Right cardiac atrium (tissue), 5 donors: ENCODE measurements around the gene MRPS27. TPM values are rescaled to one million over a fixed set of nuclear protein-coding genes. Genes with fewer than 3 reads are reported as not detected.
"Not testable (repeated sequence)": the region's sequence is repeated elsewhere in the genome, so short reads cannot be mapped to it uniquely, and the experiment has no call there.

Experiments used
- ATAC-seq, 2 donors: fragments of 200-7000 bp; cut with Tn5 transposase; one replicate each; pipeline versions ENCODE4 v1.8.0 to v1.9.1; 2020; ENCODE audit warnings: moderate library complexity in 2 of 2, mild to moderate bottlenecking in 1 of 2
- DNase-seq, 3 donors: peaks; one replicate each; pipeline ENCODE4 v3.0.0-alpha.2; 2020
- H3K27ac ChIP-seq: one replicate; pipeline ENCODE4 v1.5.1; 2013; ENCODE audit warnings: mild to moderate bottlenecking, low read length, control low read depth, moderate library complexity
- H3K27me3 ChIP-seq: one replicate; pipeline ENCODE4 v1.6.1; 2013; ENCODE audit not compliant: control insufficient read depth, insufficient read depth
- H3K4me1 ChIP-seq: one replicate; pipeline ENCODE4 v1.6.1; 2013; ENCODE audit warnings: low read length; ENCODE audit not compliant: control insufficient read depth, insufficient read depth
- H3K4me3 ChIP-seq: one replicate; pipeline ENCODE4 v1.5.1; 2013; ENCODE audit warnings: low read length, control low read depth
- H3K9me3 ChIP-seq: one replicate; pipeline ENCODE4 v1.6.1; 2013; ENCODE audit warnings: low read length; ENCODE audit not compliant: control insufficient read depth
- WGBS: extraction: QIAGEN DNeasy Blood & Tissue Kit; methylation state at CpG from one replicate; pipeline ENCODE4 v1.1.7; 2013; 5-methylcytosine and 5-hydroxymethylcytosine counted together
- intact Hi-C, 4 donors: fragments of 100-400 bp; cut with DNase I; formaldehyde crosslinking; loops; one replicate each; pipeline versions ENCODE4 v1.11.0 to v1.14.0; 2022 to 2023
- polyA plus RNA-seq: library from polyadenylated mRNA; stranded (reverse); fragments of 200-250 nt; gene quantifications from one replicate; pipeline ENCODE4 v1.2.3, GENCODE V29; 2013
- total RNA-seq, 4 donors: library from RNA; stranded (reverse); fragmentation: NEBNext Ultra II Directional; extraction: Animal tissue kit (Norgen Biotek cat#: 25700); gene quantifications; one replicate each; pipeline ENCODE4 v1.2.1, GENCODE V29; 2021
- donor health status: healthy with polysubstance abuse.
- donor health status: DM: no; HTN: yes; CAD: no.
- donor health status: DM: no; HTN: no; CAD: no.
- donor health status: DM: no; HTN: yes; CAD: no; lungs with severe emphysema.
- donor health status: DM: yes; HTN: yes; CAD: no.

Gene MRPS27
- total and polyA plus RNA-seq, 5 donors, result 40.5 to 71.7 (median 60.9) TPM

DNA sequence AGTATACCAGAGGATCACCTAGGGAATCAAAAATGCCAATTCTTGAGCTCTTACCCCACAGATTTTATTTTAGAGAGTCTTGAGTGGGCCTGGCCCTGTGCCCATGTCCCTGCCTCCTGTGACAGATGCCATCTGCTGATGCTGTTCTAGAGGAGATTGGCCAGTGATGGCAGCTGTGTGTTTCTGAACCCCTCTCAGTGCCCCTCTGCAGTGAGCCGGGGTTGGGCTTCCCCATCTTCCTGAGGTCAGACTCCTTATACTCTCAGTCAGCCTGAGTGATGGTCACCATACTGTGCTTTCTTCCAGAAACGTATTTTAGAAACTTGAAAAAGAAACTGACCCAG, 6.2 kb upstream of the MRPS27 start:
- no peaks in the 10 kb centered on the region for H3K4me1 ChIP-seq
- H3K27ac ChIP-seq, result no peak overlapping the region
- intact Hi-C loops, result no loop called here
- WGBS, result 76% methylated on average over 2 of the region's 2 CpGs
- H3K9me3 ChIP-seq, result no peaks in the 10 kb centered on the region
- ATAC-seq (no peak), DNase-seq (peak in 1 of 3 donors; percentile 50)
- no peak overlapping the region for H3K4me3 ChIP-seq
- no peaks in the 10 kb centered on the region for H3K27me3 ChIP-seq

DNA sequence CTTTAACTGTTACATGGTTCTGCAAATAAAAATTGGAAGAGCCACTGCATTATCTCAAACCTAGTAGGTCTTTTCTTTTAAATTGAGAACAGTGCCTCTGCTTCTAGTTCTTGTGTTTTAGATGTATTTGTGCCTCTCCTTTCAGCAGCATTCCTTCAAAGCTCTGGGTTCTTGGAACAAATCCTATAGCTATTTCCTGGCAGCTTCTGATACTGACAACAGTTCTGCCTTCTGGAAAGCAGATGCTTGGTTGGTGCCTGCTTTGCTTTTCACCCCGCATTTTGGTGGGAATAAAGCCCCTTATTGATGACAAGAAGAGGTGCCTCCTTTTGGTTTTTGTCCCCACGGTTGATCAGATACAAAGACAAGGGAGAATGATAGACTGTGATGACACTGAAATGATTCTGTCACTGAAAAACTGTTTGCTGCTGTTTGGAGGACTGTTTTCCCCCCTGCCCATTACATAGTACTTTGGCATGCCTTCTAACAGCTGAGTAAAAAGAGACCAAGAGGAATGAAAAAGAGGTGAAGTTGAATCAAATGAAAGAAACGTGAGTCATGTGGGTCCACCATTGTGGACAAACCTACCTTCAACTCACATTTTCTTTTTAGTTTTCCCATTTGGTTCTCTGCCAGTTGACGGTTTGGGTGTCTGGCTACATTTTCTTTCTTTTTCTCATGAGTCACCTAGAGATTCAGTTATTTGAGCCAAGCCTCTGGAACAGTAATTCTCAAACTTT, 5.7 kb upstream of the MRPS27 start:
- Histone ChIP-seq H3K4me3 (no peak overlapping the region), H3K4me1 (no peaks in the 10 kb centered on the region), H3K9me3 (no peaks in the 10 kb centered on the region), H3K27me3 (no peaks in the 10 kb centered on the region), H3K27ac (no peak overlapping the region)
- intact Hi-C loops, result no loop called here
- no peak for ATAC-seq
- DNase-seq, result no peak
- WGBS, result 68% methylated on average over 4 of the region's 4 CpGs

DNA sequence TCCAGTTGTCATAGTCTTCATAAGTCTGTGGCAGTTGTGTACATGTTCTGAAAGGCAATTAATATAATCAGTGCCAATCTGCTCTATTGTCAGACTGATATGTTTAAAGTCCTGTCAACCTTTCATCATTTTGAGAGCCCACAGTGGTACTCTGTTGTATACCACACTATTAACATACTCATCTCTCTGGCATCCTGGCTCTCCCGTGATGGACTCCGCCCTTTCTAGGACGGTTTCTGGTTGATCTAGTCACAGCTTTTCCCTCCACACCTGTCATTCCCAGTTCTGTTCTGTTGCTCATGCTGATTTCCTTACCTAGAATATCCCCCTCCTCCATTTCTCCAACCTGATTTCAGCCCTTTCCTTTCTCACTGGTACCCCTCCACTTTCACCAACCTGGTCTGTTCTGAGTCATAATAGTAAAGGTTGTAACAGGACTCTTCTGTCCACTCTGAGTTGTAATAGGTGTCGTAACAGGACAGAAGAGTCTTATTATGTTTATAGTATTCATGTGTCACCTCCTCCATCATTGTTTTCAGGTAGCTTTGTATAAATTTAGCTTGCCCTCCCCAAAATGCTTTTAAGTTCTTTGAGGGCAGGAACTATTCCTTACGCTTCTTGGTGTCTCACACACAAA, 4.3 kb upstream of the MRPS27 start:
- intact Hi-C loops, result no loop called here
- 91% methylated on average over 5 of the region's 5 CpGs for WGBS
- DNase-seq, result no peak
- no peaks in the 10 kb centered on the region for H3K27me3 ChIP-seq
- H3K9me3 ChIP-seq, result no peaks in the 10 kb centered on the region
- H3K4me3 ChIP-seq, result no peak overlapping the region
- no peak for ATAC-seq
- no peaks in the 10 kb centered on the region for H3K4me1 ChIP-seq
- H3K27ac ChIP-seq, result no peak overlapping the region

DNA sequence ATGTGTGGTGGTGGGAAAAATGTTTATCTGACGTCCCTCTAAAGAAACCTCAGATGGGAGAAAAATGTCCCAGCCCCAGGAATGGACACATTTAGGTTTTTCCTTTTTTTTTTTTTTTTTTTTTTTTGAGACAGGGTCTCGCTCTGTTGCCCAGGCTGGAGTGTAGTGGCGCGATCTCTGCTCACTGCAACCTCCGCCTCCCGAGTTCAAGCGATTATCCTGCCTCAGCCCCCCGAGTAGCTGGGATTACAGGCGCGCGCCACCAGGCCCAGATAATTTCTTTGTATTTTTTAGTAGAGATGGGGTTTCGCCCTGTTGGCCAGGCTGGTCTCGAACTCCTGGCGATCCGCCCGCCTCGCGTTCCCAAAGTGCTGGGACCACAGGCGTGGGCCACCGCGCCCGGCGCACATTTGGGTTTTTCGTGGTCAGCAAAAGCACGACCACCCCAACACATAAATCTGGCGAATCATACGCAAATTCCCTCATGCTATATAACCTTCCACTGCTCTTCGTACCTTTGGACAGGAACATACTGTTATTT, 535 bp downstream of the MRPS27 start:
- H3K4me3 ChIP-seq, result peak overlapping the region; percentile 82
- H3K27me3 ChIP-seq, H3K4me1 ChIP-seq, H3K9me3 ChIP-seq, intact Hi-C loops: not testable (repeated sequence)
- peak overlapping the region; percentile 38 for H3K27ac ChIP-seq
- peak; percentile 45 to 71 (median 64) for DNase-seq
- peak; percentile 1 to 6 for ATAC-seq
- WGBS, result 8% methylated on average over 28 of the region's 28 CpGs

DNA sequence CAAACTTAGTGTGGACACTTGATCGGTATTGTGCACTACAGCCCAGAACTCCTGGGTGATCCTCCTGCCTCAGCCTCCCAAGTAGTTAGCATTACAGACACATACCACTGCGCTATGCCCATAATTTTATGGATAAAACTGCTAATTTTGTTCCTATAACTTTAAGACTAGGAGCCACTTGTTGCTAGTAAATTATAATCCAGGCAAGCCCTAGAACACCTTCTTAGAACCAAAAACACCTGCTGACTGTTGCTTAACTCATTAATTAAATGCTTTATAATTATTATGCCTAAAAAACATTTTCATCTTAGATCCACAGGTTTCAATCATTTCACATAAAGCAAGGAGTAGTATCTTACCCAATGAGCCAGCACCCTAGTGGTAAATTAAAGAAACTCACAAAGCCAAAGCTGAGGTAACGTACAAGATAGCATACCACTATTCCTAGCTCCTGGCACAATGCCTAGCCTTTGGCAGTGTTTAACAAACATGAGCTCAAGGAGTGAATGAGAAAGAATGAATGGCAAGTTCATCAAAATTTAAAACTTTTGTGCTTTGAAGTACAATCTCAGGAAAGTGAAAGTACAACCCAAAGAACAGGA, 5.4 kb downstream of the MRPS27 start:
- ATAC-seq (peak; percentile 52 to 61), DNase-seq (no peak)
- Histone ChIP-seq H3K4me1 (peaks cover 2% of the 10 kb centered on the region), H3K27me3 (no peaks in the 10 kb centered on the region), H3K4me3 (no peak overlapping the region), H3K27ac (no peak overlapping the region), H3K9me3 (no peaks in the 10 kb centered on the region)
- WGBS, result 75% methylated on average over 3 of the region's 3 CpGs
- intact Hi-C loops, result no loop called here

DNA sequence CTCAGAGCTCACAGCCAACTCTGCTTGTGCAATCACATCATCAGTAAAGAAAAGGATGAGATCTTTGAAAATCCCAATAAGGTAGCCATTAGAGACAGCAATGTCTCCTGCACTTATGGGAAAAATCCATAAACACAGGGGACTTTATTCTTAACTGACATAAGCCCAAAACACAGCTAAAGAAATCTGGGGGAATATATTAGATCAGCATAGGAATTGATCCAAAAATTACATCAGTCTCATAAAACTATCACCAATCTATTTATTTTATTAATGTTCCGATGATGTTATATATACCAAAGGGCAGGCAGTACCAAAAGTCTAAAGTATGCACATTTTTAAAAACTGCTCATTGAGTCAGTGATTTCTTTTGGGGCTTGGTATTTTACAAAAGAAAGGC, 6.9 kb downstream of the MRPS27 start:
- WGBS, result 83% methylated on average over 1 of the region's 1 CpG
- H3K9me3 ChIP-seq, result no peaks in the 10 kb centered on the region
- DNase-seq, result no peak
- no peak overlapping the region for H3K27ac ChIP-seq
- intact Hi-C loops, result no loop called here
- H3K27me3 ChIP-seq, result no peaks in the 10 kb centered on the region
- no peak overlapping the region for H3K4me3 ChIP-seq
- no peak for ATAC-seq
- H3K4me1 ChIP-seq, result peaks cover 2% of the 10 kb centered on the region

DNA sequence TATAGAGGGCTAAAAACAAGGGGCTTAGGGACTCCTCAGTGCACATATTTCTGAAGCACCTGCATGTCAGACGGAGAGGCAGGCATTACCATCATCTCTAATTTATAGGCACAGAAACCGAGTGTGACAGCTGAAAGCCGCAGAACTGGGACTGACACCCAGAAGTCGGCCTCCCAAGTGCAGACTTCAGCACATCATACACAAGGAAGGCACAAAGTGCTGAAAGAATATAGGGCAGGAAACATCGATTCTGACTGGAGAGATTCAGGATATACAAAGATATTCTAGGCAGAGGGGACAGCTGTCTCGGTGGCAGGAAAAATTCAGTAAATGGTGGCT, 11.2 kb downstream of the MRPS27 start:
- no peak overlapping the region for H3K4me3 ChIP-seq
- H3K4me1 ChIP-seq, result no peaks in the 10 kb centered on the region
- no peak overlapping the region for H3K27ac ChIP-seq
- no peaks in the 10 kb centered on the region for H3K27me3 ChIP-seq
- intact Hi-C loops, result loop anchor here (5.0 to 10.0 kb wide), 4 partner anchors 164 to 527 kb away; no protein-coding TSS in a partner anchor
- no peaks in the 10 kb centered on the region for H3K9me3 ChIP-seq
- ATAC-seq, result no peak
- 67% methylated on average over 6 of the region's 6 CpGs for WGBS
- peak in 1 of 3 donors; percentile 30 for DNase-seq

DNA sequence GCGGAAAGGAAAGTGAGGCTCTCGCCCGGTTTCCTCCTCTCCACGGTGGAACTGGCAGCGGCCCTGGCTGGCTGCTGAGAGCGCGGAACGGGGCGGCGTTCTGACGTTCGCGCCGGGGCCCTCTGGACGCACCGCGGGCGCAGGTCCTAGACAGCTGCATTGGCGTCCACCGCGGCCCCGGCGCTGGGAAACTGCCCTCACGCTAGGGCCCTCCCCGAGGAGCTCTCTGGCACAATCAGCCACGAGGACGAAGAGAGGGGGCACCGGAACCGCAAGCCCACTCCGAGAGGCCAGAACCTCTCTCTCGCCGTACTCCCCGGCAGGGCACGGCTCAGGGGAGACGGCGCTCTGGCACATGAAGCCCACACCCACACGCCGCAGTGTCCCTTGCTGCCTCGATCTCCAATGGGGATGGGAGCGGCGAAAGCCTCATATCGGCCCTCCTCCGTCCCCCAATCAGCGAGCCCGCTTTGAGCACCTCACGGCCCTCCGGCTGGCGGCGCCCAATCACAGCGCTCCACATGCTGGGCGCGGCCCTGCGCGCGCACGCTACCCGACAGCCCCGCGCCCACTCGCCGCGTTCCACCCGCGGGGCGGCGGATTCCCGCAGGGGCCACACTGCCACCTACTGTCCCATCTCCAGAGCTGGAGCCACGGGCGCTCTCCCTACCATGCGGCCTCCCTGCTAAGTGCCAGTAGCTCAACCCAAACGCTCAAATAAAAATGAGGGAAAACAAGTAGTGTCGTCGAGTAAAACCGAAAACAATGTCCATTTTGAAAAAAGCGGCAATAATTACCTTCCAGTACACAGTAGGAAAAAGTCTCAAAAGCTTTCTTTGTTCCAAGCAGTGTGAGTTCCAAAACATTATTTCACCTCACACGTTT, 11.8 kb downstream of the MRPS27 start:
- intact Hi-C loops, result loop anchor here (5.0 to 10.0 kb wide), 4 partner anchors 163 to 526 kb away; no protein-coding TSS in a partner anchor
- Histone ChIP-seq H3K4me3 (peak overlapping the region; percentile 45), H3K9me3 (no peaks in the 10 kb centered on the region), H3K27me3 (no peaks in the 10 kb centered on the region), H3K27ac (peak overlapping the region; percentile 82), H3K4me1 (no peaks in the 10 kb centered on the region)
- 1% methylated on average over 76 of the region's 76 CpGs for WGBS
- ATAC-seq, result peak; percentile 99
- DNase-seq, result peak; percentile 99

DNA sequence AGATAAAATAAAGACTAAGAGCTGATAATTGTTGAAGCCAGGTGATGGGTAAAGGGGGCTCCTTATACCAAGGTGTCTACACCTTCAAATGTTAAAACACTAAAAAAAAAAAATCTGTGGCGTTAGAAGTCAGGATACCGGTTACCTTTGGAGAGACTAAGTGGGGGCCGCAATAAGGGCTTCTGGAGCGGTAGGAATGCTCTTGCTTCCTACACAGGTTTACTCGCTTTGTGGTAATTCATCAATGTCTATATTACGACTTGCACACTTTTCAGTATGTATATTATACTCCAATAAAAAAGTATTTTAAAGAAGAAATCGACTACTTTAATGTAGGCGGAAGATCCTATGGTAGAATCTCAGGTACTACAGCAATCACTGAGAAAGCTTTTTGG, 12.5 kb downstream of the MRPS27 start:
- no peak for ATAC-seq
- Histone ChIP-seq H3K4me3 (peak overlapping the region; percentile 45), H3K27ac (peak overlapping the region; percentile 82), H3K9me3 (no peaks in the 10 kb centered on the region), H3K27me3 (no peaks in the 10 kb centered on the region), H3K4me1 (no peaks in the 10 kb centered on the region)
- 10% methylated on average over 8 of the region's 8 CpGs for WGBS
- no peak for DNase-seq
- intact Hi-C loops, result loop anchor here (5.0 to 10.0 kb wide), 4 partner anchors 163 to 525 kb away; no protein-coding TSS in a partner anchor

DNA sequence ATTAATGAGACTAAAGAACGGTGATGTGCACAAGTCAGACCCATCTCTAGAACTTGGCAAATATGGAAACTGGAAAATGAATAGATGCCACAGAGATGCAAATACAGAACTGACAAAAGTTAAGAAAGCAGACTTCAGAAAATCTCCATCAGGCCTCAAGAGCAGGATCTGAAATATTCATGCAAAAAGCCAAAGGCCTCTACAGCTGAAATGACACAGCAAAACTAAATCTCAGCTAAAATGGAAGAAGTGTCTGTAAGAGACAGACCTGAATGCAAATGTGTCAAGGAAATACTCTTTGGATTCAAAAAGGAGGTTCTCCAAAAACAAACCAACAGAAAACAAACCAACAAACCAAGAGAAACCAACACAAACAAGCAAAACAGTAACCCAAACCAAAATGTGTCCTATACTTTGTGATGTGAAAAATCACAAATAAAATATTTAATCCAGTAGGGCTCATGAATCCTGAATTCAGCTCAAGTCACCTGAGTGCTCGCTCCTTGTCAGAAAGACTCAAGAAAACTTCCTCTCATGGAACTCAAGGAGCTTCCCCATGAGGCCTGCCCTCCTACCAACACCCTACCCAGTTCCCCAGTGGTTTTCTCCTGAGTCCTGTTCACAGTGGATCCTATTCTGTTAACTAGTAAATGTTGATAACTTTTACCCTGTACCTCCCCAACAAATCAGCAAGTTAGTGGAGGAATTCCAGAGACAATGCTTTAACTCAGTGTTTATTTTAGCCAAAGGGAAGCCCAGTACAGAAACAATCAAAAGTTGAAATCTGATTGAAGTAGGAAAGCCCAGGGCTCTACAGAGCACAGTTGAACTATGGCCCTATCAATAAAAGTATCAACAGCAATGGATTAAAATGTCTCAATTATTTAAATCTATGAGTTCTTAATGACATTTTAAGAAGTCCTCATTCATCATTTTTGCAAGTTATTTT, 14.6 kb downstream of the MRPS27 start:
- no peak overlapping the region for H3K4me3 ChIP-seq
- intact Hi-C loops, result loop anchor here (5.0 to 10.0 kb wide), 4 partner anchors 161 to 523 kb away; no protein-coding TSS in a partner anchor
- WGBS, result 96% methylated on average over 2 of the region's 2 CpGs
- DNase-seq (no peak), ATAC-seq (no peak)
- no peaks in the 10 kb centered on the region for H3K4me1 ChIP-seq
- H3K27me3 ChIP-seq, result no peaks in the 10 kb centered on the region
- H3K9me3 ChIP-seq, result no peaks in the 10 kb centered on the region
- no peak overlapping the region for H3K27ac ChIP-seq
